H1 (cell line): ENCODE data around the gene PLEKHG1. TPM values are rescaled to one million over a fixed set of nuclear protein-coding genes. Genes with fewer than 3 reads are reported as not detected.

Experiments
- CHD7 ChIP-seq: fragments of 300-600 bp; sonication (generic); IDR thresholded peaks from 2 replicates; pipeline ENCODE4 v1.7.1; 2012; ENCODE audit warnings: low read length, moderate library complexity, mild to moderate bottlenecking, inconsistent platforms; ENCODE audit not compliant: insufficient replicate concordance
- CTCF ChIP-seq, 3 experiments: IDR thresholded peaks; 1 replicate in 2 of 3; 2 replicates in 1 of 3; pipeline versions ENCODE4 v1.5.1 to v1.6.1; 2011; ENCODE audit warnings: low read length in 3 of 3, mild to moderate bottlenecking in 3 of 3, inconsistent platforms in 2 of 3, low read depth in 1 of 3, moderate library complexity in 1 of 3; ENCODE audit not compliant: insufficient read depth in 1 of 3; ENCODE audit errors: control extremely low read depth in 1 of 3
- EGR1 ChIP-seq: IDR thresholded peaks from 2 replicates; pipeline ENCODE4 v1.6.1; 2011; ENCODE audit warnings: low read depth, low read length, borderline replicate concordance
- HDAC2 ChIP-seq, 2 experiments: fragments of 300-600 bp in 1 of 2; sonication (generic) in 1 of 2; IDR thresholded peaks; 2 replicates each; pipeline ENCODE4 v1.6.1; 2011 to 2012; ENCODE audit warnings: low read depth in 2 of 2, low read length in 2 of 2, mild to moderate bottlenecking in 2 of 2, moderate library complexity in 2 of 2, borderline replicate concordance in 1 of 2, inconsistent platforms in 1 of 2
- KDM4A ChIP-seq: IDR thresholded peaks from one replicate; pipeline ENCODE4 v1.7.1; 2012; ENCODE audit warnings: low read depth, mild to moderate bottlenecking, moderate library complexity, low read length, inconsistent platforms; ENCODE audit not compliant: severe bottlenecking
- NANOG ChIP-seq: IDR thresholded peaks from 2 replicates; pipeline ENCODE4 v1.6.1; 2011; ENCODE audit warnings: low read length, low read depth, mild to moderate bottlenecking, inconsistent platforms; ENCODE audit not compliant: insufficient read depth, poor library complexity, severe bottlenecking
- RXRA ChIP-seq: IDR thresholded peaks from 2 replicates; pipeline ENCODE4 v1.6.1; 2011; ENCODE audit warnings: low read depth, mild to moderate bottlenecking, low read length, moderate library complexity; ENCODE audit not compliant: insufficient read depth
- SIRT6 ChIP-seq: IDR thresholded peaks from one replicate; pipeline ENCODE4 v1.7.1; 2012; ENCODE audit warnings: low read length, inconsistent platforms
- TBP ChIP-seq: IDR thresholded peaks from 2 replicates; pipeline ENCODE4 v1.6.1; 2011; ENCODE audit warnings: low read depth, low read length, improper control_type of control experiment
- polyA plus RNA-seq, 7 experiments: library from polyadenylated mRNA; depleted of rRNA in 3 of 7; stranded (reverse) in 5 of 7; unstranded in 2 of 7; fragments of >200 nt in 5 of 7; fragments of 200-250 nt in 2 of 7; gene quantifications; 1 replicate in 5 of 7; 2 replicates in 1 of 7; 4 replicates in 1 of 7; pipeline versions ENCODE4 v1.2.1 to v1.2.3, GENCODE V29; 2011 to 2013; ENCODE audit warnings: missing spikeins in 2 of 7, mixed read lengths in 2 of 7
- total RNA-seq: library from RNA; stranded (reverse); fragmentation: NEBNext Ultra II Directional; extraction: Animal tissue kit (Norgen Biotek cat#: 25700); gene quantifications from 2 replicates; pipeline ENCODE4 v1.2.1, GENCODE V29; 2021

The PLEKHG1 gene
- total and polyA plus RNA-seq, 2 of the 8 experiments (the other 6 are each of a cell fraction or from before 2014, with no cell fraction given), result 0.94 to 2.2 TPM

GRCh38 chr6:150619275-150619674, 19.6 kb downstream of the PLEKHG1 start (continued):
- TF ChIP-seq CHD7 (no peak), EGR1 (no peak), NANOG (no peak), HDAC2 (IDR thresholded peaks at IDR 0.05; ENCODE audit: borderline replicate concordance in 1 of 2, low read depth in 2 of 2, low read length in 2 of 2) (no peak), RXRA (no peak), SIRT6 (no peak), KDM4A (no peak), CTCF (IDR thresholded peaks at IDR 0.05; ENCODE audit: control extremely low read depth in 1 of 3, insufficient read depth in 1 of 3, low read depth in 1 of 3, low read length in 3 of 3) (no peak), TBP (no peak)
